Testis (tissue), 3 donors: Measurements from ENCODE around the gene RHOXF2. TPM values are rescaled to one million over a fixed set of nuclear protein-coding genes. Genes with fewer than 3 reads are reported as not detected.
"Not testable (repeated sequence)": the region's sequence is repeated elsewhere in the genome, so short reads cannot be mapped to it uniquely, and the experiment has no call there.

Experiments
- DNase-seq: peaks from one replicate; pipeline ENCODE4 v3.0.0-alpha.2; 2019
- H3K27ac ChIP-seq, 2 donors: fragments of 200-600 bp; sonication (generic); one replicate each; pipeline ENCODE4 v1.5.1; 2019
- H3K27me3 ChIP-seq: fragments of 200-600 bp; sonication (generic); one replicate; pipeline ENCODE4 v1.5.1; 2019
- H3K36me3 ChIP-seq: fragments of 200-600 bp; sonication (generic); one replicate; pipeline ENCODE4 v1.5.1; 2017; ENCODE audit warnings: low read depth; ENCODE audit errors: missing control alignments
- H3K4me1 ChIP-seq: fragments of 200-600 bp; sonication (generic); one replicate; pipeline ENCODE4 v1.5.1; 2019
- H3K4me3 ChIP-seq, 2 donors: fragments of 200-600 bp; sonication (generic); one replicate each; pipeline ENCODE4 v1.5.1; 2017 to 2019
- H3K9me3 ChIP-seq: fragments of 200-600 bp; sonication (generic); one replicate; pipeline ENCODE4 v1.5.1; 2017
- POLR2A ChIP-seq: fragments of 450-650 bp; IDR thresholded peaks from one replicate; pipeline ENCODE4 v1.6.1; 2017; ENCODE audit warnings: antibody characterized with exemption, mild to moderate bottlenecking, moderate library complexity
- WGBS, 2 donors: methylation state at CpG; one replicate each; pipeline ENCODE4 v1.1.5; 2018; 5-methylcytosine and 5-hydroxymethylcytosine counted together
- intact Hi-C: fragments of 100-400 bp; cut with DNase I; formaldehyde crosslinking; loops from one replicate; pipeline ENCODE4 v1.15.1; 2023; ENCODE audit warnings: low total_unique reads
- polyA plus RNA-seq: library from polyadenylated mRNA; stranded (reverse); fragments of 350-450 nt; fragmentation: Illumina TruSeq; extraction: RNeasy Lipid Tissue Mini Kit (QIAGEN cat#74804); gene quantifications from one replicate; pipeline ENCODE4 v1.2.3, GENCODE V29; 2014; ENCODE audit warnings: low read depth, low replicate concordance; ENCODE audit not compliant: insufficient read depth
- total RNA-seq, 2 donors: library from RNA; depleted of rRNA; stranded (reverse); fragments of >200 nt; gene quantifications; one replicate each; pipeline ENCODE4 v1.2.3, GENCODE V29; 2016
- TF ChIP-seq, protein P1 (sequence below), 3 experiments: fragments of 450-650 bp in 2 of 3; fragments of 200-600 bp in 1 of 3; sonication (generic) in 1 of 3; IDR thresholded peaks; one replicate each; pipeline ENCODE4 v1.5.1; 2016 to 2019; ENCODE audit warnings: antibody characterized with exemption in 3 of 3, mild to moderate bottlenecking in 2 of 3, moderate library complexity in 1 of 3

Gene RHOXF2
- total and polyA plus RNA-seq, 3 donors from 2014 or later = 12.1 to 30.0 (median 18.3) TPM

DNA sequence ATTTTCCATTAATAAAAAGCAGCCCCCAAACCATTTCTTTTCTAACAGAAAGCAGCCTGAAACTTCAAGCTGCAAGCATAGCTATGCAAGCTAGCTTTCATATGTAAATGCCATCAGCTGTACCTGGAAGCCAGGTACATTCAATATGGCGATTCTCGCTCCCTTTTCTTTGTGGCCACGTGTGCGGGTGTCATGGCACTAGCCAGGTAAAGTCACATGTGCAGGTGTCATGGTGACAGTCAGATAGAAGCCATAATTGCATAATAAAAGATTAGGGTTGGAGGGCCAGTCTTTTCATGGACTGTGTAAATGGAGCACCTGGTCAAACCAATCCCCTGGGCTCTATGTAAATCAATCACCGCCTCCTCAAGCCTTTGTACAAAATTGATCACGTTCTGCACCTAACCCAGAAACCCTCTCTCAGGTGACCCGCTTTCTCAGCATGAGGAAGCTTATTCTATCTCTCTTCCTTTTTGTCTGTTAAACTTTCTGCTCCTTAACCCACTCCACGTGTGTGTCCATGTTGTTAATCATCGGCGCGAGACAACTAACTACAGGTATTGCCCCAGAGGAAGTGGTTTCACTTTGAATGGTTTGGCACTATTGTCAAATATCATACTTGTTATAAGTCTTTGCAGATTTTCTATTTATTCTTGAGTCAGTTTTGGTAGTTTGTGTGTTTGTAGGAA lies 18.0 kb upstream of the RHOXF2 start:
- no peaks in the 10 kb centered on the region for H3K9me3 ChIP-seq
- DNase-seq = no peak
- intact Hi-C loops = no loop called here
- H3K27ac ChIP-seq = no peak overlapping the region
- no peaks in the 10 kb centered on the region for H3K4me1 ChIP-seq
- H3K27me3 ChIP-seq = no peaks in the 10 kb centered on the region
- no peak overlapping the region for H3K4me3 ChIP-seq
- TF ChIP-seq, protein P1, sequence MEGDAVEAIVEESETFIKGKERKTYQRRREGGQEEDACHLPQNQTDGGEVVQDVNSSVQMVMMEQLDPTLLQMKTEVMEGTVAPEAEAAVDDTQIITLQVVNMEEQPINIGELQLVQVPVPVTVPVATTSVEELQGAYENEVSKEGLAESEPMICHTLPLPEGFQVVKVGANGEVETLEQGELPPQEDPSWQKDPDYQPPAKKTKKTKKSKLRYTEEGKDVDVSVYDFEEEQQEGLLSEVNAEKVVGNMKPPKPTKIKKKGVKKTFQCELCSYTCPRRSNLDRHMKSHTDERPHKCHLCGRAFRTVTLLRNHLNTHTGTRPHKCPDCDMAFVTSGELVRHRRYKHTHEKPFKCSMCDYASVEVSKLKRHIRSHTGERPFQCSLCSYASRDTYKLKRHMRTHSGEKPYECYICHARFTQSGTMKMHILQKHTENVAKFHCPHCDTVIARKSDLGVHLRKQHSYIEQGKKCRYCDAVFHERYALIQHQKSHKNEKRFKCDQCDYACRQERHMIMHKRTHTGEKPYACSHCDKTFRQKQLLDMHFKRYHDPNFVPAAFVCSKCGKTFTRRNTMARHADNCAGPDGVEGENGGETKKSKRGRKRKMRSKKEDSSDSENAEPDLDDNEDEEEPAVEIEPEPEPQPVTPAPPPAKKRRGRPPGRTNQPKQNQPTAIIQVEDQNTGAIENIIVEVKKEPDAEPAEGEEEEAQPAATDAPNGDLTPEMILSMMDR (IDR thresholded peaks at IDR 0.05) = no peak
- TF ChIP-seq POLR2A = no peak
- H3K36me3 ChIP-seq = no peaks in the 10 kb centered on the region
- 83 to 92% methylated on average over 7 to 11 of the region's 11 CpGs for WGBS, 2 donors

DNA sequence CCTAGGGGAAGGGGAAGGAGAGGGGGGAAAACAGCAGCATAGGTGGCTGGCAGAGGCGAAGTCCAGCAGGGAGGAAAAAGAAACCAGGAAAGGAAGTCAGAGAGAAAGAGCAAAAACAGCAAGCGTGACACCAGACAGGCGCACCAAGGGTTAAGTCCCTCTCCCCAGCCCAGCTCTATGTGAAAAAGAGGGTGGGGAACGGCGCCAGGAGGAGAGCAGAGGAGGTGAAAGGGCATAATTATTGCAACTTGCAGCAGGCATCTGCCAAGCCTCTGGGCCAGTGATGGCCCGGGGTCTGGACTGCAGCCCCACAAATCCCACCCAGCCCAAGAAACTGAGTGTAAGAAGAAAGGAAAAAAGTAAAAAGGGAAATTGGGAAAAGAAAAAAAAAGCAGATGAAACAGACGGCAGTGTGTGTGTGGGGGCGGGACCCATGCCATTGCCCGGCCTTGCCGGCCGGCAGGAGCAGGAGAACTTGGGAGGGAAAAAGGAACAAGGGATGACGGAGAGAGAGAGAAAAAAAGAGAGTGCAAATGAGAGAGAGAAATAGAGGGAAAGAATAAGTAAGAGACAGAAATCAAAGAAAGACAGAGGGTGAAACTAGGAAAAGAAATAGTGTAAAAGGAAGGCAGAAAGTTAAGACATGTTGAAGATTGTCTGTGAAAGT lies 14.1 kb upstream of the RHOXF2 start:
- TF ChIP-seq, protein P1 (IDR thresholded peaks at IDR 0.05) = no peak
- TF ChIP-seq POLR2A = no peak
- intact Hi-C loops = no loop called here
- Histone ChIP-seq H3K9me3 (no peaks in the 10 kb centered on the region), H3K4me1 (no peaks in the 10 kb centered on the region), H3K4me3 (no peak overlapping the region), H3K27me3 (no peaks in the 10 kb centered on the region), H3K27ac (no peak overlapping the region), H3K36me3 (no peaks in the 10 kb centered on the region)
- WGBS, 2 donors = 16 to 34% methylated on average over 8 to 12 of the region's 12 CpGs
- DNase-seq = peak; percentile 20

DNA sequence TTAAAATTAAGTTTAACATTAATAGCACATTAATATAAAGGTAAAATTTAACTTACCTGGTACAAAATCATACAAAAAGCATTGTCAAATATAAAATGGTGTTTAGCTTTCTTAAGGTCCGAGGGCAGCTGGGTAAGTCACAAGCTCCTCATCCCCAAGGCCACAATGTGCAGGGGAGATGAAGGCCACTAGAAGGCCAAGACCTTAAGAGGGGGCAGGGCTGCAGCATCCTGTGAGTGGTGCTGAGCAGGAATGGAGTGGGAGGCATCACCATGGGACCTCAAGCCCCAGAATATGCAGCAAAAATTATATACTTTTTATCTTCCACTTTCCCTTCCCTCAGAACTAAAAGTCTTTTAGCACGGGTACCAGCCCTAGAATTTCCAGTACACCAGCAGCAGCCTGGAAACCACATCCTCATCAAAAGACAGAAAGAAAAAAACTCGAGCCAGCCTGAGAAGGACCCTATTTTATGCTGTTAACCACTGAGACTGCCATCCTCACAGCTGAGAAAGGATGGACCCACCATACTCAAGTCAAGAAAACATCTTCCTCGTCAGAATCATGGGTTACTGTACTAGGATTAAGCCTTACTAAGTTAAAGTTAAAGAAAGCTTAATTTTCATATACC lies 13.0 kb upstream of the RHOXF2 start:
- no peaks in the 10 kb centered on the region for H3K4me1 ChIP-seq
- H3K4me3 ChIP-seq = no peak overlapping the region
- no peaks in the 10 kb centered on the region for H3K9me3 ChIP-seq
- TF ChIP-seq POLR2A = no peak
- TF ChIP-seq, protein P1 (IDR thresholded peaks at IDR 0.05) = no peak
- WGBS, 2 donors = 34 to 52% methylated on average over 4 of the region's 4 CpGs
- DNase-seq = no peak
- intact Hi-C loops = no loop called here
- no peaks in the 10 kb centered on the region for H3K27me3 ChIP-seq
- no peaks in the 10 kb centered on the region for H3K36me3 ChIP-seq
- no peak overlapping the region for H3K27ac ChIP-seq

DNA sequence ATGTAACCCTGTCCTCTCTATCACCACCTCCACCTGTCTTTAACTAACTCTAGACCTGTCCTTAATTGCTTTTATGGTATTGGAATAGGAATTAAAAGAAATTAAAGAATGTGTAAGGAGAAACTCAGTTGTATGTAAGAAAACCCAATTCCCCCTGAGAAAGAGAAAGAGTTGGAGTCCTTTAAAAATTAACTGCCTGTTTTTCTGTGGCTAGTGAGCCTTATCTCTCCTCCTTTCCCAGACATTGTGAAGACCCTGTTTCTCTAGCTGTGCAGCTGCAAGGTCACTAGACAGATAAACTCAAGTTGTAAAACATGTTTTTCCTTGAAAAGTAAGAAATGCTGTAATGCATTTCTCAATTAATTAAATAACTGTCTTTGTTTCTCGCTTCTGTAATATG lies 12.1 kb upstream of the RHOXF2 start:
- H3K9me3 ChIP-seq, DNase-seq, H3K36me3 ChIP-seq, H3K4me1 ChIP-seq, intact Hi-C loops, H3K27ac ChIP-seq, H3K27me3 ChIP-seq, H3K4me3 ChIP-seq: not testable (repeated sequence)
- 38 to 75% methylated on average over 1 of the region's 1 CpG for WGBS, 2 donors

DNA sequence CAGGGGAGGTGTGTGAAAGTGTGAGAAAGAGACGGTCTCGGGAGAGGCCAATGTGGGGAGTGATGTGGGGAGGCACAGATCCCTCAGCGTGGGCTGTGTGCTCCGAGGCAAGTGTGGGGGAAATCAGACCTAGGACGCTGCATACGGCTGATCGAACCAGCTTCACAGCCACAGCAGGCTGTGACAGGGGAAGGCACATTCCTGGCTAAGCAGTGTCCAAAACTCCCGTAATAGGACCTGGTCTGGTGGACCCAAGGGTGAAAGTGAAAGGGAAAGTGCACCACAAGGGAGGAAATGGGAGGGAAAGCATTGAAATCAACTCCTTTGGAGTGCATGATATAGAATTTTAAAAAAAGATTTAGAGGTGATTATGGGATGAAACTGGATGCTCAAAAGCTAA lies 10.9 kb upstream of the RHOXF2 start:
- no peaks in the 10 kb centered on the region for H3K36me3 ChIP-seq
- 88 to 96% methylated on average over 6 to 7 of the region's 8 CpGs for WGBS, 2 donors
- no peak overlapping the region for H3K4me3 ChIP-seq
- TF ChIP-seq POLR2A = no peak
- TF ChIP-seq, protein P1 (IDR thresholded peaks at IDR 0.05) = no peak
- H3K9me3 ChIP-seq = no peaks in the 10 kb centered on the region
- no peaks in the 10 kb centered on the region for H3K4me1 ChIP-seq
- intact Hi-C loops = no loop called here
- no peaks in the 10 kb centered on the region for H3K27me3 ChIP-seq
- H3K27ac ChIP-seq = no peak overlapping the region
- no peak for DNase-seq

DNA sequence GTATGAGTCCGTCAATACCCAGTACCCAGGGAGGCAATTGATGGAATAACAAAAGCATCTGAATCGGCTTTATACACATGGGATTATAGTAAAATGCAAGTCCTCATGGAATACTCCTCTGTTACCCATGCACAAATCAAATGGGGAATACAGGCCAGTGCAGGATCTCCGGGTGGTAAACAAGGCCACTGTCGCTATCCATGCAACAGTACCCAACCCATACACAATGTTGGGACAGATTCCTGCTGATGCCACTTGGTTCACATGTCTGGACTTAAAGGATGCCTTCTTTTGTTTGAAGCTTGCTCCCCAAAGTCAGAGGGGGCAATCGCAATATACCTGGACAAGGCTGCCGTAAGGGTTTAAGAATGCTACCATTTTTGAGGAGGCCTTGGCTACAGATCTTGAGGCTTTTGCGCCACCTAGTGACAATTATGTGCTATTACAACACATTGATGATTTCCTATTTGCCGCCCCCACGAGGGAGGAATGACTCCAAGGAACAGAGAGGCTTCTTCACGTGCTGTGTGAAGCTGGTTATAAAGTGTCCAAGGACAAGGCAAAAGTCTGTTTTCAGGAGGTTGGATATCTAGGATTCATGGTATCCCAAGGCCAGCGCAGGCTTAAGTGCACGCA lies 8.2 kb upstream of the RHOXF2 start:
- H3K36me3 ChIP-seq, H3K4me3 ChIP-seq, H3K9me3 ChIP-seq, DNase-seq, H3K27ac ChIP-seq, H3K27me3 ChIP-seq, H3K4me1 ChIP-seq, intact Hi-C loops: not testable (repeated sequence)
- no CpG with 5 or more reads among the region's 12 CpGs for WGBS, 2 donors

DNA sequence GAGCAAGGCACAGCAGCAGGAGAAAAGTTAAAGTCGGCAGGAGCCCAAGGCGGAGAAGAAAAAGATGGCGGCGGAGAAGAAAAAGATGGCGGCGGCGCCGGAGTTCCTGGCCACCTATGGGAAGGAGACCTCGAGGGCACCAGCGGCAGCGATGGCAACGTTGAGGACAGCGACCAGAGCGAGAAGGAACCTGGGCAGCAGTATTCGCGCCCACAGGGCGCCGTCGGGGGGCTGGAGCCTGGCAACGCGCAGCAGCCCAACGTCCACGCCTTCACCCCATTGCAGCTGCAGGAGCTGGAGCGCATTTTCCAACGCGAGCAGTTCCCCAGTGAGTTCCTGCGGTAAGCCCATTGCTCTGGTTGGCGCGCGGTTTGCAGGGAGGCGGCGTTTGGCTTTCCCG lies 673 bp downstream of the RHOXF2 start:
- intact Hi-C loops, H3K27ac ChIP-seq, H3K4me1 ChIP-seq, H3K36me3 ChIP-seq, DNase-seq, H3K9me3 ChIP-seq, H3K4me3 ChIP-seq, H3K27me3 ChIP-seq: not testable (repeated sequence)
- 20 to 80% methylated on average over 1 to 13 of the region's 33 CpGs for WGBS, 2 donors

DNA sequence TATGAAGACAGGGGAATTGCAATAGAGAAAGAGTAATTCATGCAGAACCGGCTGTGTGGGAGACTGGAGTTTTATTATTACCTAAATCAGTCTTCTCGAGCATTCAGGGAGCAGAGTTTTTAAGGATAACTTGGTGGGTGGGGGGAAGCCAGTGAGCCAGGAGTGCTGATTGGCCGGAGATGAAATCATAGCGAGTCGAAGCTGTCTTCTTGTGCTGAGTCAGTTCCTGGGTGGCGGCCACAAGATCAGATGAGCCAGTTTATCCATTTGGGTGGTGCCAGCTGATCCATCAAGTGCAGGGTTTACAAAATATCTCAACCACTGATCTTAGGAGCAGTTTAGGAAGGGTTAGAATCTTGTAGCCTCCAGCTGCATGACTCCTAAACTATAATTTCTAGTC lies 34.8 kb downstream of the RHOXF2 start:
- H3K4me1 ChIP-seq, H3K9me3 ChIP-seq, H3K4me3 ChIP-seq, DNase-seq, H3K27me3 ChIP-seq, H3K36me3 ChIP-seq, H3K27ac ChIP-seq, intact Hi-C loops: not testable (repeated sequence)
- no CpG with 5 or more reads among the region's 6 CpGs for WGBS, 2 donors
